BJ (cell line): Measurements from ENCODE around the gene SPSB2. TPM values are rescaled to one million over a fixed set of nuclear protein-coding genes. Genes with fewer than 3 reads are reported as not detected.

Experiments used
- CTCF ChIA-PET: fragments of 350-600 bp; formaldehyde crosslinking; extraction: SDS; loops from one replicate; lab custom pipeline; 2021; ENCODE audit warnings: antibody characterized with exemption, inconsistent platforms; lab: Yijun Ruan, JAX
- POLR2A ChIA-PET: fragments of 300-600 bp; sonication (Branson Sonifier 250); formaldehyde crosslinking; extraction: SDS; loops from one replicate; lab custom pipeline; 2021; ENCODE audit warnings: antibody characterized with exemption; lab: Charles Lee
- DNase-seq: peaks from one replicate; pipeline ENCODE4 v3.0.0-alpha.2; 2011; ENCODE audit warnings: low read depth
- H3K27me3 ChIP-seq: 2 replicates; pipeline ENCODE4 v1.6.0; 2011; ENCODE audit warnings: low read length; ENCODE audit not compliant: control insufficient read depth, insufficient read depth
- H3K36me3 ChIP-seq: 2 replicates; pipeline ENCODE4 v1.5.1; 2011; ENCODE audit warnings: low read length; ENCODE audit not compliant: control insufficient read depth, insufficient read depth
- H3K4me3 ChIP-seq: 2 replicates; pipeline ENCODE4 v1.5.1; 2011; ENCODE audit warnings: low read depth, mild to moderate bottlenecking, control low read depth, low read length
- CTCF ChIP-seq: IDR thresholded peaks from 2 replicates; pipeline ENCODE4 v1.5.1; 2011; ENCODE audit warnings: low read depth, mild to moderate bottlenecking, control low read depth, inconsistent platforms, low read length, moderate library complexity; ENCODE audit not compliant: insufficient read depth
- polyA plus RNA-seq: library from polyadenylated mRNA; depleted of rRNA; stranded (reverse); fragments of >200 nt; gene quantifications from 2 replicates; pipeline ENCODE4 v1.2.3, GENCODE V29; 2011

Gene SPSB2
- polyA plus RNA-seq, 1 experiment = 7.3 TPM

GRCh38 chr12:6827437-6827911 is 45.6 kb downstream of the SPSB2 start:
- ChIA-PET POLR2A (interaction anchor here (0.6 kb wide), 2 partner anchors 39 to 43 kb away, joined by 5 to 8 read pairs; no protein-coding TSS in a partner anchor), CTCF (interaction anchor here (0.9 to 12.9 kb wide), 9 partner anchors 25 to 74 kb away, joined by 3 to 92 read pairs (median 6); partner anchors contain the start of genes CDCA3, MLF2, PTMS and USP5)
- Histone ChIP-seq H3K4me3 (peak overlapping the region; percentile 93), H3K27me3 (0 out of 2 replicates have a peak, but pooled peaks cover under 1% of the 10 kb centered on the region), H3K36me3 (peaks cover 16% of the 10 kb centered on the region)
- peak; percentile 27 for DNase-seq
- TF ChIP-seq CTCF = no peak

- no peak overlapping the region for H3K4me3 ChIP-seq
- no peak for DNase-seq
- H3K27me3 ChIP-seq = peaks cover 3% of the 10 kb centered on the region; the same call in 1 of the 2 replicates
- peaks cover 11% of the 10 kb centered on the region for H3K36me3 ChIP-seq
- TF ChIP-seq CTCF = no peak
- ChIA-PET POLR2A (interaction anchor here (0.6 kb wide), 1 partner anchor 40 kb away, joined by 8 read pairs; no protein-coding TSS in a partner anchor), CTCF (interaction anchor here (0.8 to 12.9 kb wide), 12 partner anchors 21 to 102 kb away, joined by 3 to 92 read pairs (median 6); partner anchors contain the start of genes CDCA3, MLF2, PTMS and SPSB2)
These were observed 46.2 kb downstream of the SPSB2 start for GRCh38 chr12:6826734-6827436.

- CTCF ChIA-PET = interaction anchor here (0.5 to 12.9 kb wide), 21 partner anchors 8 to 241 kb away, joined by 3 to 92 read pairs (median 5); partner anchors contain the start of genes CDCA3, GNB3, MLF2 and PTMS
- DNase-seq = no peak
- no peak overlapping the region for H3K4me3 ChIP-seq
- H3K27me3 ChIP-seq = peaks cover 3% of the 10 kb centered on the region; the same call in 1 of the 2 replicates
- peaks cover 5% of the 10 kb centered on the region for H3K36me3 ChIP-seq
- POLR2A ChIA-PET = no interaction called here
- no peak for TF ChIP-seq CTCF
These were observed 46.9 kb downstream of the SPSB2 start for GRCh38 chr12:6826125-6826733.

- ChIA-PET POLR2A (no interaction called here), CTCF (interaction anchor here (0.5 to 12.9 kb wide), 34 partner anchors 9 to 241 kb away, joined by 3 to 92 read pairs (median 4); partner anchors contain the start of genes CDCA3, COPS7A, GNB3 and MLF2)
- Histone ChIP-seq H3K4me3 (peak overlapping the region; percentile 32), H3K36me3 (no peaks in the 10 kb centered on the region; the same call in none of the 2 replicates), H3K27me3 (peaks cover 3% of the 10 kb centered on the region; the same call in 1 of the 2 replicates)
- DNase-seq = no peak
- peak; percentile 97 for TF ChIP-seq CTCF
These were observed 47.5 kb downstream of the SPSB2 start for GRCh38 chr12:6825398-6826124.
